ENCODE data around the gene PRDM16. TPM values are rescaled to one million over a fixed set of nuclear protein-coding genes. Genes with fewer than 3 reads are reported as not detected.

Gene PRDM16
- total RNA-seq, 1 experiment from 2014 or later = 5.3 TPM

DNA sequence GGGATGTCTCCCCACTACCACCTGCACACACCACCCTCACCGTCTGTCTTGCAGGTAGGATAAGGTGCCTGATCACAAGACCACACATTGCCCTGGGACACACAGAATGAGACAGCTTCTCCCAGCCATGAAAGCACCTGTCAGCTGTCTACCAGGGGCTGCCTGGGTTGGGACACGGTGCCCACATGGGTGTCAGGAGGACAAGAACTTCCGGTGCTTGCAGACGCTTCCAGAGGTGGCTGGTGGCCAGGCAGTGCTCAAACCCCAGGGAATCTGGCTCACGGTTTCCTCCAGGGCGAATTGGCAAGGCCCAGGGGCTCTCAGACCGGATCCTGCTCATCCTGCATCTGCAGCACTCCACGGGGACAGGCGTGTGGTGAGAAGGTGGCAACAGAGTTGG is 202.9 kb downstream of the PRDM16 start:
- no peaks in the 10 kb centered on the region for H3K4me1 Mint-ChIP-seq (ENCODE audit: low read depth, unreplicated experiment)
- Histone ChIP-seq H3K4me3 (ENCODE audit: low read depth, low read length) (no peak overlapping the region), H3K36me3 (ENCODE audit: control insufficient read depth, insufficient read depth, low read length) (no peaks in the 10 kb centered on the region), H3K27me3 (replicated peaks; ENCODE audit: control insufficient read depth, insufficient read depth, low read length) (no peaks in the 10 kb centered on the region), H3K9me3 (no peaks in the 10 kb centered on the region), H3K4me1 (no peaks in the 10 kb centered on the region)
- TF ChIP-seq, protein P1, sequence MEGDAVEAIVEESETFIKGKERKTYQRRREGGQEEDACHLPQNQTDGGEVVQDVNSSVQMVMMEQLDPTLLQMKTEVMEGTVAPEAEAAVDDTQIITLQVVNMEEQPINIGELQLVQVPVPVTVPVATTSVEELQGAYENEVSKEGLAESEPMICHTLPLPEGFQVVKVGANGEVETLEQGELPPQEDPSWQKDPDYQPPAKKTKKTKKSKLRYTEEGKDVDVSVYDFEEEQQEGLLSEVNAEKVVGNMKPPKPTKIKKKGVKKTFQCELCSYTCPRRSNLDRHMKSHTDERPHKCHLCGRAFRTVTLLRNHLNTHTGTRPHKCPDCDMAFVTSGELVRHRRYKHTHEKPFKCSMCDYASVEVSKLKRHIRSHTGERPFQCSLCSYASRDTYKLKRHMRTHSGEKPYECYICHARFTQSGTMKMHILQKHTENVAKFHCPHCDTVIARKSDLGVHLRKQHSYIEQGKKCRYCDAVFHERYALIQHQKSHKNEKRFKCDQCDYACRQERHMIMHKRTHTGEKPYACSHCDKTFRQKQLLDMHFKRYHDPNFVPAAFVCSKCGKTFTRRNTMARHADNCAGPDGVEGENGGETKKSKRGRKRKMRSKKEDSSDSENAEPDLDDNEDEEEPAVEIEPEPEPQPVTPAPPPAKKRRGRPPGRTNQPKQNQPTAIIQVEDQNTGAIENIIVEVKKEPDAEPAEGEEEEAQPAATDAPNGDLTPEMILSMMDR (IDR thresholded peaks at IDR 0.05; ENCODE audit: insufficient read depth in 1 of 2, low read depth in 1 of 2, low read length in 1 of 2, severe bottlenecking in 1 of 2, unreplicated experiment in 1 of 2) = no peak
- BruUV-seq (replicated peaks) = no TSS peak
- no peak overlapping the region for H3K27ac Mint-ChIP-seq (ENCODE audit: unreplicated experiment)
- intact Hi-C loops (cut with micrococcal nuclease; ENCODE audit: unreplicated experiment) = no loop called here
- H3K9me3 Mint-ChIP-seq (ENCODE audit: unreplicated experiment) = peaks cover 9% of the 10 kb centered on the region
- POLR2A ChIA-PET = no interaction called here
- peaks cover 8% of the 10 kb centered on the region for H3K27me3 Mint-ChIP-seq (ENCODE audit: insufficient read depth, unreplicated experiment)
- no peak overlapping the region for H3K4me3 Mint-ChIP-seq (ENCODE audit: unreplicated experiment)
- no peak for DNase-seq
- CTCF ChIA-PET = no interaction called here
- no peaks in the 10 kb centered on the region for H3K36me3 Mint-ChIP-seq (ENCODE audit: insufficient read depth, unreplicated experiment)

DNA sequence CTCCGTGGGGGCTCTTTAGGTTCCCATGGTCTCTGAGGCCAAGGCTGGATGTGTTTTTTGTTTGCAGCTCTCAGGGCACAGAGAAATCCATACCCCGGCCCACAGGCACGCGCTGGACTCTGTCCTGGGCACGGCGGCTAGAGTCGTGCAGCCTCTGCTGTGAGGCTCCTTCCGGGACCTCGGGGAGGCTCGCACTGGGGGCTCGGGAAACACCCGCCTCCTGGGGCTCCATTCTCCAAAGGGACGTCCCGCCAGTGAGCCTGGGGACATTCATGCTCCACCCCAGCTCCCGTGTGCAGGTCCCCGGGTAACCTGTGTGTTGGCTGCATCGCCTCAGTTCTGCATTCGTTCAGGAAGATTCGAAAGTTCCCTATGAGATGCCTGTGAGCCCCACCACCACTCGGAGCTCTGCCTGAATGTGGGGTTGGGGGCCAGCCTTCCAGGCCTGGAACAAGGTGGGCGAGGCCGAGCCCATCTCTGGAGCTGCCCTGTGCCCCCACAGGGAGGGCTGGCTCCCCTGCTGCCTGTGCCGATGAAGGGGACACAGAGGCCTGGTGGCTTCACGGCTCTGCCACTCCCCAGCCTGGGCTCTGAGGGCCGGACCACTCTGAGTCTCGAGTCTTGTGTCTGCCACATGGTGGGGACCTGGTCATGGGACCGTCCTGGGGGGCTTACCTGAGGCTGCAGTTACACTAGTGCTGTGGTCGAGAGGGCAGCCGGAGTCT is 203.5 kb downstream of the PRDM16 start:
- POLR2A ChIA-PET = no interaction called here
- no peaks in the 10 kb centered on the region for H3K27me3 ChIP-seq (replicated peaks; ENCODE audit: control insufficient read depth, insufficient read depth, low read length)

DNA sequence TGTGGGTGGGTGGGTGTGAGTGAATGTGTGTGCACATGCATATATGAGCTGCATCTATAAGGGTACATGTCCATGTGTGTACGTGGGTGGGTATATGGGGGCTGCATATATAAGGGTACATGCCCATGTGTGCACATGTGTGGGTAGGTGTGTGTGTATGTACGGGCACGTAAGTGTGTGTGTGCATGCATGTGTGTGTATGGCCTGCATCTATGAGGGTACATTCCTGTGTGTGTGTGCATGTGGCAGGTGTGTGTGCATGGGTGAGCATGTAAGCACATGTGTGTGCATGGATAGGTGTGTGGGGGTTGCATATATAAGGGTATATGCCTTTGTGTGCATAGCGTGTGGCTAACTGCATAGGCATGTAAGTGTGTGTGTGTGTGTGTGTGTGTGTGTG is 204.4 kb downstream of the PRDM16 start:
- H3K36me3 Mint-ChIP-seq (ENCODE audit: insufficient read depth, unreplicated experiment) = no peaks in the 10 kb centered on the region
- no peak for DNase-seq
- peaks cover 9% of the 10 kb centered on the region for H3K9me3 Mint-ChIP-seq (ENCODE audit: unreplicated experiment)
- CTCF ChIA-PET = no interaction called here
- no peaks in the 10 kb centered on the region for H3K4me1 ChIP-seq
- no peak overlapping the region for H3K4me3 ChIP-seq (ENCODE audit: low read depth, low read length)
- H3K27me3 ChIP-seq (replicated peaks; ENCODE audit: control insufficient read depth, insufficient read depth, low read length) = no peaks in the 10 kb centered on the region
- no TSS peak for BruUV-seq (replicated peaks)
- POLR2A ChIA-PET = no interaction called here
- H3K4me1 Mint-ChIP-seq (ENCODE audit: low read depth, unreplicated experiment) = no peaks in the 10 kb centered on the region
- H3K9me3 ChIP-seq = no peaks in the 10 kb centered on the region
- H3K27ac Mint-ChIP-seq (ENCODE audit: unreplicated experiment) = no peak overlapping the region
- no peaks in the 10 kb centered on the region for H3K36me3 ChIP-seq (ENCODE audit: control insufficient read depth, insufficient read depth, low read length)
- peaks cover 8% of the 10 kb centered on the region for H3K27me3 Mint-ChIP-seq (ENCODE audit: insufficient read depth, unreplicated experiment)
- H3K4me3 Mint-ChIP-seq (ENCODE audit: unreplicated experiment) = no peak overlapping the region
- intact Hi-C loops (cut with micrococcal nuclease; ENCODE audit: unreplicated experiment) = no loop called here
- TF ChIP-seq, protein P1 (IDR thresholded peaks at IDR 0.05; ENCODE audit: insufficient read depth in 1 of 2, low read depth in 1 of 2, low read length in 1 of 2, severe bottlenecking in 1 of 2, unreplicated experiment in 1 of 2) = no peak

More for the DNA sequence above, 203.5 kb downstream of the PRDM16 start:
- no peak overlapping the region for H3K27ac Mint-ChIP-seq (ENCODE audit: unreplicated experiment)
- H3K9me3 Mint-ChIP-seq (ENCODE audit: unreplicated experiment) = peaks cover 9% of the 10 kb centered on the region
- TF ChIP-seq, protein P1 (IDR thresholded peaks at IDR 0.05; ENCODE audit: insufficient read depth in 1 of 2, low read depth in 1 of 2, low read length in 1 of 2, severe bottlenecking in 1 of 2, unreplicated experiment in 1 of 2) = no peak
- H3K27me3 Mint-ChIP-seq (ENCODE audit: insufficient read depth, unreplicated experiment) = peaks cover 8% of the 10 kb centered on the region
- intact Hi-C loops (cut with micrococcal nuclease; ENCODE audit: unreplicated experiment) = no loop called here
- CTCF ChIA-PET = no interaction called here
- no peaks in the 10 kb centered on the region for H3K9me3 ChIP-seq
- no peaks in the 10 kb centered on the region for H3K36me3 Mint-ChIP-seq (ENCODE audit: insufficient read depth, unreplicated experiment)
- DNase-seq = no peak
- H3K36me3 ChIP-seq (ENCODE audit: control insufficient read depth, insufficient read depth, low read length) = no peaks in the 10 kb centered on the region
- H3K4me1 ChIP-seq = no peaks in the 10 kb centered on the region
- BruUV-seq (replicated peaks) = no TSS peak
- H3K4me1 Mint-ChIP-seq (ENCODE audit: low read depth, unreplicated experiment) = no peaks in the 10 kb centered on the region
- no peak overlapping the region for H3K4me3 Mint-ChIP-seq (ENCODE audit: unreplicated experiment)
- H3K4me3 ChIP-seq (ENCODE audit: low read depth, low read length) = no peak overlapping the region
